ENCODE data around the gene CXXC5.
"Not testable (repeated sequence)": the region's sequence is repeated elsewhere in the genome, so short reads cannot be mapped to it uniquely, and the experiment has no call there.

- TF ChIP-seq EZH2 (IDR thresholded peaks at IDR 0.05; ENCODE audit: insufficient read depth, poor library complexity, severe bottlenecking); EZH2phosphoT487 (IDR thresholded peaks at IDR 0.05; ENCODE audit: insufficient read depth, low read depth): not testable (repeated sequence)
Measured at GRCh38 chr5:139719970-139720369, 71.8 kb downstream of the CXXC5 start.

Measured in GM23248 (cell line).